ENCODE results near the gene IRF8.
"Not testable (repeated sequence)": the region's sequence is repeated elsewhere in the genome, so short reads cannot be mapped to it uniquely, and the experiment has no call there.

IRF8 gene

DNA sequence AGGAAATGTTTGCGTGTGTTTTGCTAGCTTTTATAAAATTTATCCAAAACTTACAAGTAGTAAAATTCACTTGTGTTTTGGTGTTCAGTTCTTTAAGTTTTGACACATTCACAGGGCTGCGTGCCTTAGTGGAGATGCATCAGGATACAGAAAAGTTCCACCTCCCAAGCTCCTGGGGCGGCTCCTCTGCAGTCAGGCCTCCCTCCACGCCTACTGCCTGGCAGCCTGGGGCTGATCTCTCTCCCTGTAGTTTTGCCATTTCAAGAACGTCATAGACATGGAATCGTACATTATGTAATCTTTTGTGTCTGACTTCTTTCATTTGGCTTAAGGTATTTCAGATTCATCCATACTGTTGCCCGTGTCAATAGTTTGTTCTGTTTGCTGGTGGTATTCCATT, 27.2 kb upstream of the IRF8 start:
- TF ChIP-seq, protein P1, sequence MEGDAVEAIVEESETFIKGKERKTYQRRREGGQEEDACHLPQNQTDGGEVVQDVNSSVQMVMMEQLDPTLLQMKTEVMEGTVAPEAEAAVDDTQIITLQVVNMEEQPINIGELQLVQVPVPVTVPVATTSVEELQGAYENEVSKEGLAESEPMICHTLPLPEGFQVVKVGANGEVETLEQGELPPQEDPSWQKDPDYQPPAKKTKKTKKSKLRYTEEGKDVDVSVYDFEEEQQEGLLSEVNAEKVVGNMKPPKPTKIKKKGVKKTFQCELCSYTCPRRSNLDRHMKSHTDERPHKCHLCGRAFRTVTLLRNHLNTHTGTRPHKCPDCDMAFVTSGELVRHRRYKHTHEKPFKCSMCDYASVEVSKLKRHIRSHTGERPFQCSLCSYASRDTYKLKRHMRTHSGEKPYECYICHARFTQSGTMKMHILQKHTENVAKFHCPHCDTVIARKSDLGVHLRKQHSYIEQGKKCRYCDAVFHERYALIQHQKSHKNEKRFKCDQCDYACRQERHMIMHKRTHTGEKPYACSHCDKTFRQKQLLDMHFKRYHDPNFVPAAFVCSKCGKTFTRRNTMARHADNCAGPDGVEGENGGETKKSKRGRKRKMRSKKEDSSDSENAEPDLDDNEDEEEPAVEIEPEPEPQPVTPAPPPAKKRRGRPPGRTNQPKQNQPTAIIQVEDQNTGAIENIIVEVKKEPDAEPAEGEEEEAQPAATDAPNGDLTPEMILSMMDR (IDR thresholded peaks at IDR 0.05; ENCODE audit: low read depth, low read length): no peak
- no peak for DNase-seq
- Histone ChIP-seq H3K4me3 (ENCODE audit: low read depth, low read length) (no peak overlapping the region), H3K9me3 (ENCODE audit: severe bottlenecking) (no peaks in the 10 kb centered on the region), H3K27ac (no peak overlapping the region), H3K27me3 (ENCODE audit: insufficient read depth, low read depth, severe bottlenecking) (no peaks in the 10 kb centered on the region), H3K36me3 (no peaks in the 10 kb centered on the region)

DNA sequence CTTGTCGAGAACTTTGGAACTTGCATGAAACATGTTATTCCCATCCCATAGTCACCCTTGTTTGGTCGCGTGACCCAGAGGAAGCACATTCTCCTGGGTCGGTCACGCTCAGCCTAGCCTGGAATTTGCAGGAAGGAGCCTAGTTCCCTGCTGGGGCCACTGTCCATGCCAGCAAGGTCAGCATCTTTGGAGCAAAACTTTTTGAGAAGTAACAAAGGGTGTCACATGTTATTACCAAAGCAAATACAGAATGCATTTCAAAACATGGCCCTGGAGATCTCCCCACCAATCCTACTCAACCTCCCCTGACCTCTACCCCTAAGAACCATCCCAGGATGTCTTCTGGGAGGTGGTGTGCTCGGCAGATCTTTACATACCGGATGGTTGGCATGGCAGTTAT, 26.2 kb upstream of the IRF8 start:
- DNase-seq: no peak
- TF ChIP-seq, protein P1 (IDR thresholded peaks at IDR 0.05; ENCODE audit: low read depth, low read length): no peak
- H3K9me3 ChIP-seq (ENCODE audit: severe bottlenecking): no peaks in the 10 kb centered on the region
- no peak overlapping the region for H3K27ac ChIP-seq
- H3K27me3 ChIP-seq (ENCODE audit: insufficient read depth, low read depth, severe bottlenecking): no peaks in the 10 kb centered on the region
- no peak overlapping the region for H3K4me3 ChIP-seq (ENCODE audit: low read depth, low read length)
- H3K36me3 ChIP-seq: no peaks in the 10 kb centered on the region

- TF ChIP-seq, protein P1 (IDR thresholded peaks at IDR 0.05; ENCODE audit: low read depth, low read length): no peak
Observed at GRCh38 chr16:85873153-85873552, 25.8 kb upstream of the IRF8 start.

DNA sequence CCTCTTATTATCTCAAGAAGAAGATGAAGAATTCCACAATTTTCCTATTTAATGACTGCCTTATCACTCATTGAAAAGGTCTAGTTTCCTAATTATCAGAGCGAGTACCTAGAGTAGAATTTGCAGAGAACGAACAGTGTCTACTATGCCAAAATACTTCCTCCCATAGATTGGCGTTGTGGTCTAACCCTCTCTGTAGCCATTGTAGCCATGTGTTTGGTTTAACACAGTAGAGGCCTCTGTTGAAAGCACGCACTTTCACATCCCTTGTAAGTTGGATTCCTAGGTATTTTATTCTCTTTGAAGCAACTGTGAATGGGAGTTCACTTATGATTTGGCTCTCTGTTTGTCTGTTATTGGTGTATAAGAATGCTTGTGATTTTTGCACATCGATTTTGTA, 24.9 kb upstream of the IRF8 start:
- not testable (repeated sequence) for H3K9me3 ChIP-seq (ENCODE audit: severe bottlenecking); H3K4me3 ChIP-seq (ENCODE audit: low read depth, low read length); H3K27ac ChIP-seq; DNase-seq; H3K27me3 ChIP-seq (ENCODE audit: insufficient read depth, low read depth, severe bottlenecking); H3K36me3 ChIP-seq

More at GRCh38 chr16:85873153-85873552, 25.8 kb upstream of the IRF8 start:
- H3K4me3 ChIP-seq (ENCODE audit: low read depth, low read length): no peak overlapping the region
- DNase-seq: no peak
- H3K27me3 ChIP-seq (ENCODE audit: insufficient read depth, low read depth, severe bottlenecking): no peaks in the 10 kb centered on the region
- H3K9me3 ChIP-seq (ENCODE audit: severe bottlenecking): no peaks in the 10 kb centered on the region
- H3K27ac ChIP-seq: no peak overlapping the region
- no peaks in the 10 kb centered on the region for H3K36me3 ChIP-seq

DNA sequence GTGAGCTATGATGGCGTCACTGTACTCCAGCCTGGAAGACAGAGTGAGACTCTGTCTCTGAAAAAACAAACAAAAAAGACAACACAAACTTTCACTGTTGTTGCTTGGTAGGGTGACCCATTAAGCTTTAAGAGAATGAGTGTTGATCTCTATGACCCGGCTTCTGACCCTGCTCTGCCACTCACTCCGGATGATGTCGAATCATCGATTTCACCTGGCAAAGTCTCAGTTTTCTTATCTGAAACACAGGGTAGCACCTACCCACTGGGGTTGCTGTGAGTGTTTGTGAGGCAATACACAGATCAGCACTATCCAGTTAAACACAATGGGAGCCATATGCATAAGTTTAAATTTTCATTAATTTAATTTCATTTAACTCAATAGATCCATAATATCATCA, 20.6 kb upstream of the IRF8 start:
- Histone ChIP-seq H3K36me3 (no peaks in the 10 kb centered on the region), H3K27ac (no peak overlapping the region), H3K9me3 (ENCODE audit: severe bottlenecking) (no peaks in the 10 kb centered on the region), H3K4me3 (ENCODE audit: low read depth, low read length) (no peak overlapping the region), H3K27me3 (ENCODE audit: insufficient read depth, low read depth, severe bottlenecking) (no peaks in the 10 kb centered on the region)
- TF ChIP-seq, protein P1 (IDR thresholded peaks at IDR 0.05; ENCODE audit: low read depth, low read length): no peak
- no peak for DNase-seq

DNA sequence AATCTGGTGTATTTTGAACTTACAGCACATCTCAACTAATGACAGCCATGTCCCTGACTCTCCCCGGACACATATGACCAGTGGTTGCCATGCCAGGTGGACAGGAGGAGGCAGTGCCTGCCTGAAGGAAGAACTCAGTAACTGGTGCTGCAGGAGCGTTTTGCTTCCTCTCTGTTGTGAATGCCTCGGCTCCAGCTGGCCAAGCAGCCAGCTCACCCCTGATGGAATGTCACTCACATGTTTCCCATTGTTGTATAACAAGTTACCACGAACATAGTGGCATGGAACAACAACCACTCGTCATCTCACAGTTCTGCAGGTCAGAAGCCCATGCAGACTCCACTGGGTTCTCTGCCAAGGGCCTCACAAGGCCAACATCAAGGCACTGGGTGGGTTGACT, 20.1 kb upstream of the IRF8 start:
- no peak overlapping the region for H3K4me3 ChIP-seq (ENCODE audit: low read depth, low read length)
- DNase-seq: no peak
- TF ChIP-seq, protein P1 (IDR thresholded peaks at IDR 0.05; ENCODE audit: low read depth, low read length): no peak
- H3K27ac ChIP-seq: no peak overlapping the region
- no peaks in the 10 kb centered on the region for H3K9me3 ChIP-seq (ENCODE audit: severe bottlenecking)
- H3K27me3 ChIP-seq (ENCODE audit: insufficient read depth, low read depth, severe bottlenecking): no peaks in the 10 kb centered on the region
- no peaks in the 10 kb centered on the region for H3K36me3 ChIP-seq

All from WERI-Rb-1 (cell line).